ENCODE data around the gene MPZL1. TPM values are rescaled to one million over a fixed set of nuclear protein-coding genes. Genes with fewer than 3 reads are reported as not detected.

The MPZL1 gene
- total RNA-seq, 2 experiments from 2014 or later: 1.2 to 1.5 TPM

DNA sequence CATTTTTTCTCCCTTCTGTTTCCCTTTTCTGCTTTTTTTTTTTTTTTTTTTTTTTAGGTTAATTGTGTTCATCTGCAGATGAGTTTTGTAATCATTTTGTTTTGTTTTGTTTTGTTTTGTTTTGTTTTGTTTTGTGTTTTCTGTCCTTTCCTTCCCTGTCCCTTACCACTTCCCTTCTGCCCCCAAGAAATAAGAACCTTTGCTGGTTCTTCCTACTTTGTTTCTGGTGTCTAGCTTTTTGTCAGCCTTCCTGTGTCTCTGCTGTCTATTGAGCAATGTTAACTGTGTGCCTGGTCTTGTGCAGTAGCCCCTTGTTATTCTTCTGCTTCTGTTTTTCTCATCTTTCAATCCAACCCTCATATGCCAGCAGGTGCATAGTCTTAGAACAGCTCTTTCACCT, 46.0 kb downstream of the MPZL1 start:
- intact Hi-C loops (cut with DNase I, micrococcal nuclease): no loop called here
- ChIA-PET CTCF (no interaction called here), POLR2A (no interaction called here)
- Histone ChIP-seq H3K9me3 (ENCODE audit: control insufficient read depth in 1 of 2, insufficient read depth in 1 of 2, low read length in 2 of 2) (peaks cover 0 to 5% of the 10 kb centered on the region in 2 experiments), H3K4me3 (ENCODE audit: low read length) (no peak overlapping the region), H3K27ac (ENCODE audit: low read depth in 1 of 2, low read length in 2 of 2) (no peak overlapping the region), H3K4me1 (ENCODE audit: insufficient read depth, low read length) (no peaks in the 10 kb centered on the region), H3K27me3 (ENCODE audit: control insufficient read depth in 1 of 2, insufficient read depth in 2 of 2, low read length in 2 of 2) (no peaks in the 10 kb centered on the region), H3K36me3 (ENCODE audit: insufficient read depth, low read length) (peaks cover 4% of the 10 kb centered on the region)
- Mint-ChIP-seq H3K27me3 (no peaks in the 10 kb centered on the region), H3K27ac (no peak overlapping the region), H3K9me3 (no peaks in the 10 kb centered on the region), H3K4me1 (ENCODE audit: low read depth) (peaks cover 2% of the 10 kb centered on the region), H3K4me3 (no peak overlapping the region), H3K36me3 (ENCODE audit: low read depth) (peaks cover 23% of the 10 kb centered on the region)
- DNase-seq (no peak), ATAC-seq (ENCODE audit: poor library complexity) (no peak)
- no peak for TF ChIP-seq CTCF (IDR thresholded peaks at IDR 0.05)

- peaks cover 38% of the 10 kb centered on the region for H3K36me3 Mint-ChIP-seq (ENCODE audit: low read depth)
- TF ChIP-seq CTCF (IDR thresholded peaks at IDR 0.05): no peak
These were observed 48.3 kb downstream of the MPZL1 start for GRCh38 chr1:167770127-167770526.

GRCh38 chr1:167772436-167772835, 50.7 kb downstream of the MPZL1 start:
- no peak overlapping the region for H3K4me3 ChIP-seq (ENCODE audit: low read length)
- H3K4me3 Mint-ChIP-seq: no peak overlapping the region
- peaks cover 48% of the 10 kb centered on the region for H3K36me3 Mint-ChIP-seq (ENCODE audit: low read depth)

More at GRCh38 chr1:167770127-167770526, 48.3 kb downstream of the MPZL1 start:
- Histone ChIP-seq H3K9me3 (ENCODE audit: control insufficient read depth in 1 of 2, insufficient read depth in 1 of 2, low read length in 2 of 2) (peaks cover 0 to 5% of the 10 kb centered on the region in 2 experiments), H3K27ac (ENCODE audit: low read depth in 1 of 2, low read length in 2 of 2) (no peak overlapping the region), H3K4me1 (ENCODE audit: insufficient read depth, low read length) (no peaks in the 10 kb centered on the region), H3K4me3 (ENCODE audit: low read length) (no peak overlapping the region), H3K36me3 (ENCODE audit: insufficient read depth, low read length) (peaks cover 4% of the 10 kb centered on the region), H3K27me3 (ENCODE audit: control insufficient read depth in 1 of 2, insufficient read depth in 2 of 2, low read length in 2 of 2) (no peaks in the 10 kb centered on the region)
- Mint-ChIP-seq H3K4me1 (ENCODE audit: low read depth) (no peaks in the 10 kb centered on the region), H3K27me3 (no peaks in the 10 kb centered on the region), H3K27ac (no peak overlapping the region), H3K9me3 (no peaks in the 10 kb centered on the region), H3K4me3 (no peak overlapping the region)
- ATAC-seq (ENCODE audit: poor library complexity) (no peak), DNase-seq (no peak)
- POLR2A ChIA-PET: no interaction called here
- intact Hi-C loops (cut with DNase I, micrococcal nuclease): loop anchor here in 1 of 2 experiments (5.0 kb wide), 1 partner anchor 33 kb away; no protein-coding TSS in a partner anchor
- CTCF ChIA-PET: no interaction called here

More at GRCh38 chr1:167772436-167772835, 50.7 kb downstream of the MPZL1 start:
- no peak for ATAC-seq (ENCODE audit: poor library complexity)
- Histone ChIP-seq H3K27ac (ENCODE audit: low read depth in 1 of 2, low read length in 2 of 2) (no peak overlapping the region), H3K9me3 (ENCODE audit: control insufficient read depth in 1 of 2, insufficient read depth in 1 of 2, low read length in 2 of 2) (peaks cover 0 to 5% of the 10 kb centered on the region in 2 experiments), H3K27me3 (ENCODE audit: control insufficient read depth in 1 of 2, insufficient read depth in 2 of 2, low read length in 2 of 2) (no peaks in the 10 kb centered on the region), H3K4me1 (ENCODE audit: insufficient read depth, low read length) (no peaks in the 10 kb centered on the region), H3K36me3 (ENCODE audit: insufficient read depth, low read length) (no peaks in the 10 kb centered on the region)
- DNase-seq: no peak
- Mint-ChIP-seq H3K9me3 (no peaks in the 10 kb centered on the region), H3K27me3 (no peaks in the 10 kb centered on the region), H3K27ac (no peak overlapping the region), H3K4me1 (ENCODE audit: low read depth) (peaks cover 10% of the 10 kb centered on the region)
- POLR2A ChIA-PET: no interaction called here
- no peak for TF ChIP-seq CTCF (IDR thresholded peaks at IDR 0.05)
- CTCF ChIA-PET: no interaction called here
- intact Hi-C loops (cut with DNase I, micrococcal nuclease): loop anchor here in 1 of 2 experiments (5.0 kb wide), 1 partner anchor 35 kb away; no protein-coding TSS in a partner anchor
